GM18867 (cell line): ENCODE measurements around the gene CBFB.
A peak's percentile ranks its signal among the peaks of the same experiment; 100 is the strongest.

Source experiments
- ATAC-seq: cut with Tn5 transposase; IDR thresholded peaks from one replicate; pipeline ENCODE4 v1.9.1; 2021; ENCODE audit warnings: mild to moderate bottlenecking, moderate library complexity; ENCODE audit not compliant: unreplicated experiment

Gene CBFB

GRCh38 chr16:67091906-67092566 lies 63.1 kb downstream of the CBFB start:
- no peak for ATAC-seq

- ATAC-seq = no peak
Observed at GRCh38 chr16:67093098-67093726, 64.3 kb downstream of the CBFB start.

- ATAC-seq = no peak
Observed at GRCh38 chr16:67098599-67098998, 69.7 kb downstream of the CBFB start.

GRCh38 chr16:67100569-67101310 lies 71.8 kb downstream of the CBFB start:
- no peak for ATAC-seq

- no peak for ATAC-seq
Observed at GRCh38 chr16:67101311-67102082, 72.5 kb downstream of the CBFB start.

GRCh38 chr16:67104061-67104460 lies 75.1 kb downstream of the CBFB start:
- ATAC-seq = no peak

GRCh38 chr16:67104845-67105244 lies 75.9 kb downstream of the CBFB start:
- no peak for ATAC-seq

GRCh38 chr16:67105246-67105645 lies 76.3 kb downstream of the CBFB start:
- ATAC-seq = no peak

- no peak for ATAC-seq
Observed at GRCh38 chr16:67105881-67106280, 76.9 kb downstream of the CBFB start.

GRCh38 chr16:67108489-67108888 lies 79.5 kb downstream of the CBFB start:
- ATAC-seq = no peak

- no peak for ATAC-seq
Observed at GRCh38 chr16:67108931-67109406, 80.0 kb downstream of the CBFB start.

- peak; percentile 81 for ATAC-seq
Observed at GRCh38 chr16:67109407-67110135, 80.6 kb downstream of the CBFB start, which contains the start of gene PHAF1. PHAF1 (plus strand) TSS chr16:67109941; CDS start chr16:67110176, 235 bp downstream.

GRCh38 chr16:67111951-67112444 lies 83.0 kb downstream of the CBFB start:
- no peak for ATAC-seq

- no peak for ATAC-seq
Observed at GRCh38 chr16:67112591-67113399, 83.8 kb downstream of the CBFB start.

GRCh38 chr16:67114793-67115192 lies 85.8 kb downstream of the CBFB start:
- no peak for ATAC-seq

GRCh38 chr16:67115639-67116038 lies 86.7 kb downstream of the CBFB start:
- ATAC-seq = no peak

- ATAC-seq = no peak
Observed at GRCh38 chr16:67116388-67117311, 87.7 kb downstream of the CBFB start.

- ATAC-seq = no peak
Observed at GRCh38 chr16:67117716-67118115, 88.8 kb downstream of the CBFB start.
